Effector CD4-positive, alpha-beta T cell (primary cell): Measurements from ENCODE around the gene ATN1.

Experiments used
- DNase-seq: peaks from one replicate; pipeline ENCODE4 v3.0.0-alpha.2; 2020

ATN1 gene

GRCh38 chr12:6928703-6929407 is 1.1 kb downstream of the ATN1 start:
- DNase-seq: no peak

- no peak for DNase-seq
These were observed 2.0 kb downstream of the ATN1 start for GRCh38 chr12:6929466-6930452.

GRCh38 chr12:6932766-6933165 is 5.0 kb downstream of the ATN1 start:
- DNase-seq: no peak

GRCh38 chr12:6934110-6934509 is 6.4 kb downstream of the ATN1 start:
- DNase-seq: no peak

- DNase-seq: no peak
These were observed 7.8 kb downstream of the ATN1 start for GRCh38 chr12:6935371-6936193.

GRCh38 chr12:6936194-6936635 is 8.5 kb downstream of the ATN1 start:
- DNase-seq: no peak

- no peak for DNase-seq
These were observed 9.1 kb downstream of the ATN1 start for GRCh38 chr12:6936636-6937480.

GRCh38 chr12:6937481-6938352 is 10.0 kb downstream of the ATN1 start:
- peak; percentile 89 for DNase-seq

- DNase-seq: no peak
These were observed 10.8 kb downstream of the ATN1 start for GRCh38 chr12:6938353-6939190.

GRCh38 chr12:6939191-6939540 is 11.4 kb downstream of the ATN1 start:
- DNase-seq: no peak

GRCh38 chr12:6941267-6941666 is 13.5 kb downstream of the ATN1 start:
- no peak for DNase-seq

- DNase-seq: no peak
These were observed 14.0 kb downstream of the ATN1 start for GRCh38 chr12:6941782-6942181.

- DNase-seq: no peak
These were observed 14.5 kb downstream of the ATN1 start for GRCh38 chr12:6942331-6942665.

- DNase-seq: peak; percentile 80
These were observed 15.6 kb downstream of the ATN1 start for GRCh38 chr12:6943389-6943721.

GRCh38 chr12:6943722-6944380 is 16.1 kb downstream of the ATN1 start, which contains the start of the genes C12orf57 and RNU7-1:
Gene C12orf57, plus strand, starts transcription at chr12:6944022. Its CDS starts 100 bp downstream, at chr12:6944122.
Gene RNU7-1, plus strand, starts transcription at chr12:6943816.
- peak; percentile 56 for DNase-seq

- DNase-seq: peak; percentile 82
These were observed 16.8 kb downstream of the ATN1 start for GRCh38 chr12:6944381-6945186.

GRCh38 chr12:6945613-6946012 is 17.9 kb downstream of the ATN1 start:
- DNase-seq: no peak

GRCh38 chr12:6946033-6946919 is 18.5 kb downstream of the ATN1 start:
- DNase-seq: peak; percentile 61
